ENCODE data around the gene GFPT2.

GFPT2 gene

DNA sequence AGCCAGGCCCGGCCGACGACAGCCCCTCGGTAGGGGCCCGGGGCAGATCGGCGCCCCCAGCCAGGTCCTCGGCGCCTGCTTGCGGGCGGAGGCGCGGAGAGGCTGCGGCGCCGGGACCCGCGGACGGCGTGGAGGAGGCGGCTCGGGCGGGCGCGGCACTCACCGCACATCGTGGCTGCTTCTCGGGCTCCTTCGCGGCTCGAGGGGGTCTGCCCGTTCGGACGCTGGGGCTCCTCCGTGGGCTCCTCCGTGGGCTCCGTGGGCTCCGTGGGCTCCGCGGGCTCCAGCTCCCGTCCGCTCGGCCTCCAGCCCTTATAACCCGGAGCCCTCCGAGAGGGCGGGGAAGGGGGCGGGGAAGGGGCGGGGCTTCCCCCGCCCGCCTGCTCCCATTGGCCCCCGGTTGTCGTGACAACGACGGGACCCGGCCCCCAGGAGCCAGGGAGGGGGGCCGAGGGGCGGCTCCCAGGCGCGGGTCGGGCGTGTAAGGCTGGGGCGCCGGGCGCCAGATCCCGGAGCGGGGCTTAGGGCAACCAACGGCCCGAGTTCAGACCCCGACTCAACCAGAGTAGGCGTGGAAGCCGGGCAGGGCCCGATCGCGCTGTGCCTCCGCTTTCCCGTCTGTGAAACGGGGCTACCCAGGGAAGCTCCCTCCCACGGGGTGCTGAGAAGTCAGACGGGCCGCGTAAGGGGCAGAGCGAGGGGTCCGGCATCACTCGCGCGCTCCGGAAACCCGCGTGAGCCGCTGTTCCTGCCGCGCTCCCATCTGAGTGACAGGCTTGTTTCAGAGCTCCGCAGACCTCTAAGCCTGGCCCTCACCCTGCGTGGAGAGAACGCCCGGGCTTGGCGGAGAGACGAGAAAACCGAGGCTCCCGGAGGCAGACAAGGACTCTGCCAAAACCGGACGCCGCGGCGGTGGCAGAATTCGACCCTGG lies at the start of gene GFPT2:
TSS of gene GFPT2 (minus strand) at position 289 of the 932 bp plus-strand sequence. CDS start at position 170, 119 bp downstream.
- DNase-seq (ENCODE audit: low read depth), result peak; percentile 66

DNA sequence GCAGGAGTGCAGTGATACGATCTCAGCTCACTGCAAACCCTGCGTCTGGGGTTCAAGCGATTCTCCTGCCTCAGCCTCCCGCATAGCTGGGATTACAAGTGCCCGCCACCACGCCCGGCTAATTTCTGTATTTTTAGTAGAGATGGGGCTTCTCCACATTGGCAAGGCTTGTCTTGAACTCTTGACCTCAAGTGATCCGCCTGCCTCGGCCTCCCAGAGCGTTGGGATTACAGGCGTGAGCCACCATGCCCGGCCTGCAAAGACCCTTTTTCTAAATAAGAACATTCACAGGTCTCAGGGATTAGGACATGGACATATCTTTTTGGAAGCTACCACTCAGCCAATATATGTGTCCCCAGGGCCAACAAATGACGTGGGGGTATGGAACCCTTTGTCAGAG lies 49.6 kb upstream of the GFPT2 start:
- DNase-seq (ENCODE audit: low read depth), result no peak

DNA sequence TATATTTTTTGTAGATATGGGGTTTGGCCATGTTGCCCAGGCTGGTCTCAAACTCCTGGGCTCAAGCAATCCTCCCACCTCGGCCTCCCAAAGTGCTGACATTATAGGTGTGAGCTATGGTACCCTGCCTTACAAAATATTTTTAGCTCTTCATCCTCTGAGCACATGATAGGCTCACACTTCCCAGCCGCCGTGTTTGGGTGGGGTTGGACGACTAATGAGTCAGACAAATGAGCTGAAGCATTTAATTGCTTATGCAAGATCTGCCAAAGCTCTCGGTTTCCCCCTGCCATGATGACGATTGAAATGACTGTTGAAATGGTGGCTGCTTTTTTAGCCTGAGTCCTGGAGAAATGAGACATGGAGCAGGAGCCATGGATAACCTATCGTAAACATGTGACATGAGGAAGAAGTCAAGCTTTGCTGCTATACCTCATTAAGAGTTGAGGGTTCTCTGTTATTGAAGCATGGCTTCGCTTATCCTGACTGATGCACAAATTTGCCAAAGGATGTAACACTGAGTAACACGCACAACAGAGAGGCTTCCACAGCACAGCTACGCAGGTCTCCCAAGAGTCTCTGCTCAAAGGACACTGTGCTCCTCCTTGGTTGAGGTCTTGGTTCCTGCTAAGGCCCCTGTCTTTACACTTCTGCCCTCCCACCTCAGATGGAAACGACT lies 48.2 kb upstream of the GFPT2 start:
- no peak for DNase-seq (ENCODE audit: low read depth)

DNA sequence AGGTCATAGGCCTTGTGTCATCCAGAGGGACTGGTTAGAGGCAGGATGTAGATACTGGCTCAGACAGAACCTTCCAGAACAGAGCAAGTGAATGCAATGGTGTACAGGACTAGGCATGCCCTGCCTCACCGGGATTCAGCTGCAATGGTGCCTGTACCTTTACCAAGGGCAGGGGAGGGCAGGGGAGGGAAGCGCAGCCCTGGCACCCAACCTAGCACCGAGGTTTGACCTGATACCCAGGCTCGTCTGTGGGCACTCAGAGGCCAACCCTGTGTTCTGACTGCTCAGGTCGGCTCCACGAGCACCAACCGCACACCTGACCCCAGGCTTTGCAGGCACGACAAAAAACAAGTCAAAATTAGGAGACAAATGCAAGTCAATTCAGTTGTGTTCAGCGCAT lies 47.3 kb upstream of the GFPT2 start:
- no peak for DNase-seq (ENCODE audit: low read depth)

DNA sequence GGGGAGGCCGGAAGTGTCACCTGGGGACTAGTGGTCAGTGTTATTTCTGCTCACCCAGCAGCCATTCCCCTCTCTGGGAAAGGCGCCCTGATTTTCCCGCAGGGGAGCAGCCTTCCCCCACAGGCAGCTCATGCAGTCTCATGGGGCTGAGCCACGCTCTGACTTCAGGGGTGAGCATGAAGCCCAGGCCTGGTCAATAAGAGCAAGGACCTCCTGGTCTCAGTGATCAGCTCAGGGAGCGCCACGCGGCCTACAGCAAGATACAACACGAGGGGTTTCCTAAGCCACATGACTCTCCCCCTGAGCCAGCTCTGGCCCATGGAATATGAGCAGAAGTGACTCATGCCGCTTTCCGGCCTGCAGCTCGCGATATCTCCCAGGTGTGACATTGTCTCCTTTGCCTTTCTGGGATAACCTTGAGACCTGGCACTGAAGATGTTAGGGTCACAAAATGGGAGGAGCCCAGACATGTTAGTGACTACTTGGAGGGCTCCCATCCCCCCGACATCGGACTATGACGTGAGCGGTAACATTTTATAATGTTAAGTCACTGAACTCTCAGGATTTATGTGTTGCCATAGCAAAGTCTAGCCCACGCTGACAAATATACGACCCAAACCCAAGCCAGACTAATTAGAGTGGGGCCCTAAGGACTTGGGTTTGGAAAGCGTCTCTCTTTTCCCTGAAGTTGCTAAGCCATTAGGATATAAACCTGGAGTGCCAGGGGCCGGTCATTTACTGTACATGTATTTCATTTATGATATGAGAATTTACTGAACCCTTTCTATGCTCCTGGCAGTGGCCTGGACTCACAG lies 46.5 kb upstream of the GFPT2 start:
- DNase-seq (ENCODE audit: low read depth), result no peak

DNA sequence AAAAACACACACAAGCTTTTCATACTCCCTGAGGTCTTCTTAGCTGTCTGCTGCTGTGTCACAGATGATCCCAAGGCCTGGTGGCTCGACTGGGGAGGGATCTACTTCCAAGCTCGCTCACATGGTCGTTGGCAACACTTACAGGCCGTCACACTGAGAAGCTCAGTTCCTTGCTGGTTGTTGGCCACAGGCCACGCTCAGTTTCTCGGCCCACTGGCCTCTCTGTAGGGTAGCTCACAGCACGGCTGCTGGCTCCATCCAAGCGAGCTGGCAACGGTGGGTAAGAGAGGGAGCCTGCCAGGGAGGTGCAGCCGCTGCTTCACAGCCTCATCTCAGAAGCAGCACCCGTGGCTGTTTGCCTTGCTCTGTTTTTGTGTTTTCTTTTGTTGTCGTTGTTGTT lies 43.8 kb upstream of the GFPT2 start:
- no peak for DNase-seq (ENCODE audit: low read depth)

DNA sequence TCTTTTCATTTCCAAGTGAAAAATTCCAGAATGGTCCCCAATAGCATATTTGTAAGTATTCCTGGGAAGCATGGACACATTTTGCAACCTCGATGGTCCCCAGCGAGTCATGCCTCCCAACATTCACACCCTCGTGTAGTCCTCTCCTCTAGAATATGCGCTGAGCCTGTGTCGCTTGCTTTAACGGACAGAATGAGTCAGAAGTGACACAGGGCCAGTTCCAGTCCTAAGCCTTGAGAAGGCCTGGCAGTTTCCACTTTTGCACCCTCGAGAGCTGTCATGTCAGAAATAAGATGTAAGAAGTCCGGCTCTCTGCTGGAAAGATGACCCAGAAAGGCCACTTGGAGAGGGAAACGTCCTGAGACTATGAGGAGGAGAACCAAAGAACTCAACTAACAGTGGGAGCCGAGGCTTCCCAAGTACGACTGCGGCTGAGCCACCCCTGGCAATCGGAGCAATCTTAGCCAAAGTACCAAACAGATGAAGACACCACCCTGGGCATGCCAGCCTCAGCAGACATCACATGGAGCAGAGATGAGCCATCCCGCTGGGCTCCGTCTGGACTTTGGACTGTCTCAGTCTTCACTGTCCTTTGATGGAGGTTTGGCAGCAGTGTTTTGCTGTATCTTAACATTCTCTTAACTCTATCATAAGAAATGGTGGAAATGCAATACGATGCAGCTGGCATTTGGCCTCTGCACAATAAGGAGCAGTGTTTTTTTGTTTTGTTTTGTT lies 42.6 kb upstream of the GFPT2 start:
- no peak for DNase-seq (ENCODE audit: low read depth)

DNA sequence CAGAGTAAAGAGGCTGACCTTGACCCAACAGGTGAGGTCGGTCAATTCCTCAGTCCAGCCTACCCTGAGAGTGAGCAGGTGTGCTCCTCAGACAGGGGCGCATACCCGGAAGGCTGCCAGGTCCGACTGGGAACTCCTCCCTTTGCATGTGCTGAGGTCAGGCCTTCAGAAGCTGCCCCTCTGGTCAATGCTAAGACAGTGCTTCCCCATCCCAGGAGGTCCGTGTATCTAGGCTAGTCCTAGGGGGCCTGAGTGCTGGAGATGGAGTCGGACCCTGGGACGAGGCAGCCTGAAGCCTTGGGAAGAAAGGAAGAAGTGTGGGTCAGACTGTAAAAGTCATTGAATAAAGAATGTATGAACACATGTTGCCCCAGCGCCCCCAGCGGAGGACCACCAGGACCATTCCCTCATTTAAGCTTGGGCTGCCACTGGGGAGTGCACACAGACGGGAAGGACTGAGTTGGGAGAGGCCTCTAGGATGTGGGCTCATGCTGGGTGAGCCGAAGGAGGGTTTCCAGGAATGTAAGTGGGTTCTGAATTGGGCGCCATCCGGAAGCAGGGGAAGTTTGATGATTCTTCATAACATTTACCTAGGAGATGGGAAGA lies 41.0 kb upstream of the GFPT2 start:
- DNase-seq (ENCODE audit: low read depth), result no peak

DNA sequence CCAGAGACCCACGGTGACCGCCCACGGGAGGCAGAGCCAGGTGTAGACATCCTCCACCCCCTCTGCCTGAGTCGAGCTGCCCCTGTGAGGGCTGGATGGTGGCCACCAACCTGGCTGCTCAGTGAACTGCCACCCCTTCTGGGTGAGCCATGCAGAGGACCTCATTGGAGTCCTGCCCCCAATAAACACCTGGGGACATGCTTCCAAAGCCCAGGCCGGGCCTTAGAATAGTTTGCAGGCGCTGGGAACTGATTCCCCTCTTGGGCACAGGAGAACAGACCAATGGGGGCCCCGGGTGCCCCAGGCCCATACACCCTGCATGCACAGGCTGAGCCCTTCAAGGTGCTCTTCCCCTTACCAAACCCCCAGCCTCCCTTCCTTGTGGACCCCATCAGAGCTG lies 38.1 kb upstream of the GFPT2 start:
- no peak for DNase-seq (ENCODE audit: low read depth)

DNA sequence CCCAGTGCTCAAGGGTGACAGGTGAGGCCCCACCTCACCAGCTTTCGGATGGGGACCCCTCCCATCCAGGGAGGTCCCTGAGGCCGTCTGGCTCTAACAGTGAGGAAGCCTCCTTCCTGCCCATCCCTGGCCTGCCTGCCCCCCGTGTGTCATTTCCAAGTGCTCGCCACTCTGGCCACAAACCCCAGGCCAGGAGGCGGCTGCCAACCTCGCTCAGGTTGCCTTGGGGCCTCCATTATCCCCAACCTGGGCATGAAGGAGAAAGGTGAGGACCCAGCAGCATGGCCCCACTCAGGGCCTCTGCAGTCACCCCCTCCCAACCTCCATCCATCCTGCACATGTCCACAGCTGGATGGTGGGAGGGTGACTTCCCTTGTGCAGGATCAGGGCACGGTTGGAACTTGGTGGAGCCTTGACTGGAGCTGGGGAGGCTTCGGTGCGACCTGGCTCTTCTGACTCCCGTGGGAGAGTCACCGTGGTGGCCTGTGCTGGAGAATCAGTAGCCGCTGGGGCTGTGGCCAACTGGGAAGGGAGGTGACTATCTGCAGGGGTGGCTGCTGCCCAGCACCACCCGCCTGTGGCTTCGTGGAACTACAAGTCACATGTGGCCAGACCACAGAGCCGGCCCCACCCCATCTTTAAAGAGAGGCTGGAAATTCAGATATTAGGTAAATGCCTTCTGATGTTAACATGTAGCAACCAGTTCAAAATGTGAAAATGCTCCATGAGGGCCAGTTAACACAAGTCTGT lies 37.5 kb upstream of the GFPT2 start:
- no peak for DNase-seq (ENCODE audit: low read depth)

DNA sequence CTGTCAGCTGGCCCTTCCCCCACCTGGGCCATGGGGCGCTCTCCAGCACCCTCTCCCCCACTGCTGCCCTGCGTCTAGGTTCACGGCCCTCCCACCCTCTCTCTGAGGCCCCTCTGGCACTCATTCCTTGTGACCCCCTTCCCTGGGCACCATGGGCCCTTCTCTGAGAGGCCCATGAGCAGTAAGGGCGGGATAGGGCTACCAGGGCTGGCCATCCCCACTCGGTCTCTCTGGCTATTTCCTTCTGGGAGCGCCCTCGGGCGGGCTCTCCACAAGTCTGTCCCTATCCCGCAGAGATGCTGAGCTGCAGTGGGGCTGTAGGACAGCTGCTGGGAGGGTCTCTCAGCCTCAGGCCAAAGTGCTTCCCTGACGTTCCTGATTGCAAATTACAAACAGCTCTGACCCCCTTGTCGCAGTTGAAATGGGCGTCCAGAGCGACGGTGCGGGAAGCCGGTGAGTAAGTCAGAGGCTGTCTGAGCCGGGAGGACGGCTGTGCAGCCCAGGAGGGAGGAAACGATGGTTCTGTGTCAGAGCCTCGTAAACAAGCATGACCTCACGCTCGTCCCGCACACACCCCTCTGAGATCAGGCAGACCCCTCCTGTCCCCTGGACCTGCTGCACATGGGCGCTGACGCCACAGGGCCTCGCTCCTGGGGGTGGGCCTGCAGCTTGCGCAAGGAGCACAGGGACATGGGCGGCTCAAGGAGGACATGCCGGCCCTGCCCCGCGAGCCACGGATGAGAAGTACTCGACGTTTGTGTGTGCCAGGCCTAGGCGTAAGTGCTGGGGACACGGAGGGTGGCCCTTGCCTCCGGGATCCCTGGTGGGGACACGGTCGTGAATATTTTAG lies 36.3 kb upstream of the GFPT2 start:
- no peak for DNase-seq (ENCODE audit: low read depth)

DNA sequence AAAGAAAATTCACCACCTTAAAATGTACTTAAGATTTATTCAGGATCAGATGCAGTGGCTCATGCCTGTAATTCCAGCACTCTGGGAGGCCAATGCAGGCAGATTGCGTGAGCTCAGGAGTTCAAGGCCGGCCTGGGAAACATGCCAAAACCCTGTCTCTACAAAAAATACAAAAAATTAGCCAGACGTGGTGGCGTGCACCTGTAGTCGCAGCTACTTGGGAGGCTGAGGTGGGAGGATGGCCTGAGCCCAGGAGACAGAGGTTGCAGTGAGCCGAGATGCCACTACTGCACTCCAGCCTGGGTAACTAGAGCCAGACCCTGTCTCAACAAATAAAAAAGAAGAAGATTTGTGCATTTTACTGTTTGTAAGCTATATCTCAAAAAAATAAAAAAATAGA lies 34.7 kb upstream of the GFPT2 start:
- no peak for DNase-seq (ENCODE audit: low read depth)

DNA sequence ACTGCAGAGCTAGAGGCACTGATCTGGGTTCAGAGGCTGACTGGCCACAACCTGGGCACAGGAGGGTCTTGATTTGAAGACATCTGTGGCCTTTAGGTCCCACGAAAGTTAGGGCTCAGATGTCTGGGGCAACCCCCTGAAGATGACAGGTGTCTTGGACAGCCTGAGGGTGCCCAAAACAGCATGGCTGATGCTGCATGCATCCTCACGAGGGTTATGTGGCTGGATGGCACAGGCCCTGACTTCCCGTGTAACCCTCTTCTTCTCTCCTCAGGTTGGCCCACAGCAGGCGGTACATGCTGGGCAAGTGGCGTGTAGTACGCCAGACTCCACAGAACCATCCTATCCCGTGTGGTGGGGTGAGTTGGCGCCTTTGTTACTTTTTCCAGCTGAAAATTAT lies 29.8 kb upstream of the GFPT2 start:
- DNase-seq (ENCODE audit: low read depth), result no peak

DNA sequence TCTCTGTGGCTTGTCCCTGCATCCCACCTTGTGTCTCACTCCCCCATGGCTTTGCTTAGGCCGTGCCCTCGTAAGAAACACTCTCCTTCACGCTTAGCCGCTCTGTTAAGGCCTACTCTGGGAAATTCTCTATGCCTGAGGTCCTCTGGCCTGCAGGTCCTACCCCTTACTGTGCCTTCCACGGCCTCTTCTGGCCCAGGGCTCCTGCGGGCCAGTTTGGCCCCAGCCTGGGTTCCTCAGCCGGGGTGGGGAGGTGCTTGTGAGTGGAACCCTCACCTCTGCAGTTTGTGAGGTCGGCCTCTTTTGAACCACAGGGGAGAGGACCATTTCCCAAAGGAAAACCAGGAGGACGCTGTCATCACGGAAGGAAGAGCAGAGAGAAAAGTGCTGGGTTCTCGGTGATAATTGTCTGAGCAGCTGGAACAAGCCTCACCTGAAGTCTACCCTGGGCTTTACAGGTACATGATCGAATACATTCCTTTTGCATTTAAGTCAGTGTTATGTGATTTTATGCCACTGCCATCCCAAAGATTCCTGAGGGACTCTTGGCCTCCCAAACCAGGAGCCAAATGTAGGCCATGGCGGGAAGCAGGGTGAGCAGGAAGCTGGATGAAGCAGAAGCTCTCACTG lies 28.8 kb upstream of the GFPT2 start:
- no peak for DNase-seq (ENCODE audit: low read depth)

DNA sequence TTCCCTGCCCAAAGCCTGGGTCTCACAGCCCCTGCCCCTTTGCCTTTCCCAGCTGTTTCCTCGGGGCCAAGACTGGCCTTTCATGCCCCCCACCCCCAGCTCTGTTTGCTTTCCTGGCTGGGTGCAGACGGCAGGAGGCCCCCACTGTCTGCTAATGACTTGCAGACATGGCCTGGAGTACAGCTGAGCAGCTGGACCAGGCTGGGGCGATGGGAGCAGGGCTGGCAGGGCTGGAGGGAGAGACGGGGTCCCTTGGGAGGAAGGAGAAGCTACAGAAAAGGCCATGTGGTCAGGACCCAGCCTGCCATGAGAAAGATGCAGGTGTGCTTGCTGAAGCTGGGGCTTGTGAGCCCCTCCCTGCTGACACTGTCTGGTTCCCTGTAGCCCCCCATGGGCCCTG lies 28.3 kb upstream of the GFPT2 start:
- DNase-seq (ENCODE audit: low read depth), result no peak

DNA sequence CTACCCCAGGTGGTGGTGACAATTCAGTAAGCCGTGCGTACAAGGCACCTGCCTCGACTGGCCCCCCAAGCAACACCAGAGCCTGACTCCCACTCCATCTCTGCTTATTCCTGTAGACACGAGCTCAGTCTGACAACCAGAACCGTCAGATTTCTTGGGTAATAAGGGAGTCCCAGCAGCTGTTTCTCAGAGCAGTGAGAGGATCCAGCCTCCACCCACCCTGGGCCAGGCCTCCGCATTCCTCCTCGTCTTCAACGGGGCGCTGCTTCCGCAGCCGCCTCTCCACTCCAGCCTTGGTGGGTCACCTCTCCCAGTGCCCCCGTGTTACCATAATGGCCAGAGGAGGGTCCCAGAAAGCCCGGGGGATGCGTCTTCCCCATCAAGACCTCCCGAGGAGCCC lies 27.7 kb upstream of the GFPT2 start:
- no peak for DNase-seq (ENCODE audit: low read depth)

DNA sequence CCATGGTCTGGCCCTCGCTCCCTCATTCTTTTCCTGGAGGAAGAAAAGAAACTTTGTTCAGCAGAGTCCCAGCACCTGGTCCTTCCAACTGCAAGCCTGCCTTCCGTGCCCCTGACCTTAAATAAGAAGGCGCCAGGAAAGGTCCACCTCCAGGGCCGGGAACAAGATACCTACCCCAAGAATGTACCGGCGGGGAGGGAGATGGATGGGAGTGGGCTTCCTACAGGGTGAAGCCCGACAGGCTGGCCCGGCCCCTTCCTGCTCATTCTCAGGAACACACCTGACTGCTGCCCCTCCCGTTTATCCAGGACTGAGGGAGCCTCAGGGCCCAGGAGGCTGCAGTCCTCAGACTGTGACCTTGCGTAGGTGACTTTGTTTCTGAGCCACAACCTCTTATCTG lies 27.3 kb upstream of the GFPT2 start:
- no peak for DNase-seq (ENCODE audit: low read depth)

DNA sequence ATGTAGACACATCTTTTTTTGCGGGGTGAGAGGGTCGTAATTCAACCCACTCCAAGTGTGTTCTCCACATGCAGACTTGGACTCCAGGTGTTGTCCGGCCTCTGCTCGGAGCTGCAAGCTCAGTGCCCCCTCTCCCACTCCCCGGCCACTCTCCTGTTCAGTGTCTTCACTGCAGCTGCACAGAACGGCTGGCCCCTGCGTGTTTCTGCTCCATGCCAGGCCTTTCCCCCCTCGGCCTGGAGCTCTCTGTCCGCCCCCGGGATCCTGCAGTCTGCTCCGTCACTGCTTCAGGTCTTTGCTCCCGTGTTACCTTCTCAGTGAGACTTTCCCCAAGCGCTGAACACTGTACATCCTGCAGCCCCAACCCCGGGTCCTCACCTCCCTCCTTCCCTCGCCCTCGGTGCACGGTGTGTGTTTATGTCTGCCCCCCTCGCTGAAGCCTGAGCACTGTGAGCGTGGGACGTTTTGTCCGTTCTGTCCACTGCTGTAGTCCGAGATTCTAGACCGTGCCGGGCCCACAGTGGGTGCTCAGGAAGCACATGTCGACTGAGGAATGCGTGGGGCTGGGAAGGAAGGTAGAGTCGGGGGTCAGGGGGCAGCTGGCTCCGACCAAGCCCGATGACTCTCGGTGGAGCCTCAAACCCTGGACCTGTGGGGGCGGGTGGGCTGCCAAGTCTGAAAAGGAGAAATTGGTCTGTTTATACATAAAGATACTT lies 26.4 kb upstream of the GFPT2 start:
- DNase-seq (ENCODE audit: low read depth), result no peak

All from activated T-cell treated with anti-CD3 and anti-CD28 coated beads for 24 hours (primary cell).